B cell (primary cell): Measurements from ENCODE around the gene RAB27A. TPM values are rescaled to one million over a fixed set of nuclear protein-coding genes. Genes with fewer than 3 reads are reported as not detected.

ENCODE experiments used
- ATAC-seq: fragments of 200-7000 bp; cut with Tn5 transposase; one replicate; pipeline ENCODE4 v1.10.0; 2021; ENCODE audit warnings: low read depth, mild to moderate bottlenecking, moderate number of reproducible peaks, moderate library complexity
- CTCF ChIA-PET: fragments of 350-600 bp; sonication (Branson Sonifier 250); formaldehyde crosslinking; loops from one replicate; lab custom pipeline; 2021; ENCODE audit warnings: antibody characterized with exemption, inconsistent platforms; lab: Charles Lee
- POLR2A ChIA-PET: fragments of 350-600 bp; sonication (Branson Sonifier 250); formaldehyde crosslinking; loops from one replicate; lab custom pipeline; 2021; ENCODE audit warnings: antibody characterized with exemption; lab: Charles Lee
- DNase-seq: peaks from one replicate; pipeline ENCODE4 v3.0.0; 2013
- H2AFZ ChIP-seq: 2 replicates; pipeline ENCODE4 v1.6.1; 2012; ENCODE audit warnings: mild to moderate bottlenecking, low read depth, low read length; ENCODE audit not compliant: insufficient read depth, poor library complexity, severe bottlenecking
- H3K27ac ChIP-seq, 2 donors: 1 replicate in 1 of 2; 2 replicates in 1 of 2; pipeline ENCODE4 v1.5.1; 2012 to 2013; ENCODE audit warnings: low read length in 2 of 2, mild to moderate bottlenecking in 2 of 2, moderate library complexity in 1 of 2
- H3K27me3 ChIP-seq, 4 experiments: fragments of 200-600 bp in 1 of 4; sonication (generic) in 1 of 4; replicated peaks in 1 of 4; 1 replicate in 2 of 4; 2 replicates in 2 of 4; pipeline versions ENCODE4 v1.6.1 to v1.7.0; 2013 to 2016; ENCODE audit warnings: low read length in 3 of 4, mild to moderate bottlenecking in 2 of 4, mixed read lengths in 1 of 4, moderate library complexity in 1 of 4; ENCODE audit not compliant: insufficient read depth in 4 of 4, control insufficient read depth in 3 of 4; ENCODE audit errors: control extremely low read depth in 1 of 4
- H3K36me3 ChIP-seq, 2 experiments: replicated peaks in 1 of 2; 1 replicate in 1 of 2; 2 replicates in 1 of 2; pipeline versions ENCODE4 v1.6.1 to v1.7.1; 2013; ENCODE audit warnings: low read length in 1 of 2; ENCODE audit not compliant: insufficient read depth in 2 of 2, control insufficient read depth in 1 of 2; ENCODE audit errors: control extremely low read depth in 1 of 2, extremely low read depth in 1 of 2
- H3K4me1 ChIP-seq, 2 donors: fragments of 200-600 bp in 1 of 2; sonication (generic) in 1 of 2; 1 replicate in 1 of 2; 2 replicates in 1 of 2; pipeline versions ENCODE4 v1.5.1 to v1.6.1; 2013 to 2017; ENCODE audit warnings: low read length in 2 of 2; ENCODE audit not compliant: control insufficient read depth in 2 of 2, insufficient read depth in 2 of 2
- H3K4me2 ChIP-seq: replicated peaks from 2 replicates; pipeline ENCODE3; 2012; ENCODE audit warnings: mild to moderate bottlenecking, low read depth, low read length; ENCODE audit not compliant: poor library complexity, severe bottlenecking
- H3K4me3 ChIP-seq, 5 experiments: fragments of 200-600 bp in 1 of 5; sonication (generic) in 1 of 5; 1 replicate in 3 of 5; 2 replicates in 2 of 5; pipeline versions ENCODE4 v1.5.1 to v1.7.0; 2011 to 2016; ENCODE audit warnings: low read length in 4 of 5, mild to moderate bottlenecking in 4 of 5, low read depth in 2 of 5, control low read depth in 1 of 5, moderate library complexity in 1 of 5; ENCODE audit not compliant: insufficient read depth in 1 of 5; ENCODE audit errors: control extremely low read depth in 1 of 5, extremely low read depth in 1 of 5
- H3K79me2 ChIP-seq: fragments of 200-600 bp; sonication (generic); one replicate; pipeline ENCODE4 v1.6.0; 2016; ENCODE audit warnings: low read length; ENCODE audit not compliant: control insufficient read depth, insufficient read depth
- H3K9ac ChIP-seq: fragments of 200-600 bp; sonication (generic); 2 replicates; pipeline ENCODE4 v1.6.1; 2017; ENCODE audit warnings: mild to moderate bottlenecking, low read length, moderate library complexity
- H3K9me3 ChIP-seq, 3 donors: one replicate each; pipeline versions ENCODE4 v1.6.1 to v1.7.1; 2013; ENCODE audit warnings: low read length in 2 of 3; ENCODE audit not compliant: control insufficient read depth in 2 of 3, insufficient read depth in 1 of 3; ENCODE audit errors: control extremely low read depth in 1 of 3
- H4K20me1 ChIP-seq: 2 replicates; pipeline ENCODE4 v1.6.0; 2012; ENCODE audit warnings: mild to moderate bottlenecking, low read length; ENCODE audit not compliant: insufficient read depth, control insufficient read depth, poor library complexity, severe bottlenecking
- H3K27ac Mint-ChIP-seq: one replicate; pipeline ENCODE4 v1.8.0; 2021; ENCODE audit warnings: mixed read lengths
- H3K27me3 Mint-ChIP-seq: one replicate; pipeline ENCODE4 v1.8.0; 2021; ENCODE audit warnings: mixed read lengths
- H3K4me1 Mint-ChIP-seq: one replicate; pipeline ENCODE4 v1.8.0; 2021; ENCODE audit warnings: mixed read lengths
- H3K4me3 Mint-ChIP-seq: one replicate; pipeline ENCODE4 v1.8.0; 2021; ENCODE audit warnings: mixed read lengths
- H3K9me3 Mint-ChIP-seq: one replicate; pipeline ENCODE4 v1.8.0; 2022; ENCODE audit warnings: mixed read lengths; ENCODE audit not compliant: insufficient read depth
- CTCF ChIP-seq: fragments of 200-600 bp; IDR thresholded peaks from one replicate; pipeline ENCODE4 v1.8.0; 2022; ENCODE audit warnings: antibody characterized with exemption, mild to moderate bottlenecking
- EZH2 ChIP-seq: IDR thresholded peaks from 2 replicates; pipeline ENCODE4 v1.6.1; 2012; ENCODE audit warnings: borderline replicate concordance, low read depth, mild to moderate bottlenecking, moderate library complexity, low read length; ENCODE audit not compliant: insufficient read depth, poor library complexity, severe bottlenecking
- WGBS: methylation state at CpG from one replicate; pipeline ENCODE4 v1.1.5; 2013; ENCODE audit warnings: missing lambda C conversion rate; ENCODE audit not compliant: insufficient coverage; 5-methylcytosine and 5-hydroxymethylcytosine counted together
- intact Hi-C: fragments of 100-400 bp; cut with micrococcal nuclease; formaldehyde crosslinking; loops from one replicate; pipeline ENCODE4 v1.10.0; 2022
- polyA plus RNA-seq: library from polyadenylated mRNA; depleted of rRNA; stranded (reverse); fragments of >200 nt; gene quantifications from 2 replicates; pipeline ENCODE4 v1.2.3, GENCODE V29; 2012
- total RNA-seq, 2 donors: library from RNA; stranded (reverse); fragments of 120-200 nt in 1 of 2; gene quantifications; 1 replicate in 1 of 2; 2 replicates in 1 of 2; pipeline versions ENCODE4 v1.2.3 to v1.2.4, GENCODE V29; 2013 to 2022

Gene RAB27A
- total and polyA plus RNA-seq, 2 donors (not counting 1 experiment from before 2014, with no cell fraction given): 7.2 to 19.0 TPM

- Histone ChIP-seq H3K9ac (no peak overlapping the region), H3K27ac (no peak overlapping the region), H3K9me3 (no peaks in the 10 kb centered on the region), H3K27me3 (no peaks in the 10 kb centered on the region), H3K4me3 (no peak overlapping the region), H2AFZ (no peak overlapping the region), H4K20me1 (no peaks in the 10 kb centered on the region), H3K79me2 (peaks cover 57% of the 10 kb centered on the region), H3K4me2 (peak overlapping the region; percentile 1), H3K36me3 (no peaks in the 10 kb centered on the region), H3K4me1 (peaks cover 38 to 41% of the 10 kb centered on the region in 2 donors)
- POLR2A ChIA-PET: no interaction called here
- DNase-seq: no peak
- no peak for TF ChIP-seq EZH2
- TF ChIP-seq CTCF: no peak
- Mint-ChIP-seq H3K27ac (no peak overlapping the region), H3K9me3 (no peaks in the 10 kb centered on the region), H3K27me3 (no peaks in the 10 kb centered on the region), H3K4me1 (peaks cover 64% of the 10 kb centered on the region), H3K4me3 (no peak overlapping the region)
- no CpG with 5 or more reads among the region's 5 CpGs for WGBS
- CTCF ChIA-PET: interaction anchor here (0.6 to 1.2 kb wide), 2 partner anchors 58 to 59 kb away, joined by 4 read pairs; no protein-coding TSS in a partner anchor
- ATAC-seq: no peak
- intact Hi-C loops: no loop called here
Observed at GRCh38 chr15:55276324-55276723, 13.3 kb downstream of the RAB27A start.

- intact Hi-C loops: no loop called here
- no peak for DNase-seq
- TF ChIP-seq EZH2: no peak
- TF ChIP-seq CTCF: no peak
- H3K4me1 ChIP-seq: peaks cover 24 to 25% of the 10 kb centered on the region in 2 donors
- H3K9me3 Mint-ChIP-seq: no peaks in the 10 kb centered on the region
- no peak overlapping the region for H3K4me3 Mint-ChIP-seq
- no peak overlapping the region for H2AFZ ChIP-seq
- WGBS: 100% methylated on average over 3 of the region's 6 CpGs
- no peak overlapping the region for H3K4me3 ChIP-seq
- no peak overlapping the region for H3K9ac ChIP-seq
- H4K20me1 ChIP-seq: no peaks in the 10 kb centered on the region
- ChIA-PET POLR2A (interaction anchor here (1.0 kb wide), 1 partner anchor 17 kb away, joined by 14 read pairs; no protein-coding TSS in a partner anchor), CTCF (interaction anchor here (2.6 to 5.0 kb wide), 2 partner anchors 21 to 53 kb away, joined by 9 to 21 read pairs; no protein-coding TSS in a partner anchor)
- peaks cover 38% of the 10 kb centered on the region for H3K4me1 Mint-ChIP-seq
- H3K27me3 ChIP-seq: no peaks in the 10 kb centered on the region
- no peaks in the 10 kb centered on the region for H3K9me3 ChIP-seq
- H3K27ac ChIP-seq: no peak overlapping the region
- no peak overlapping the region for H3K27ac Mint-ChIP-seq
- H3K27me3 Mint-ChIP-seq: no peaks in the 10 kb centered on the region
- no peaks in the 10 kb centered on the region for H3K36me3 ChIP-seq
- H3K4me2 ChIP-seq: no peak overlapping the region
- peaks cover 84% of the 10 kb centered on the region for H3K79me2 ChIP-seq
- ATAC-seq: no peak
Observed at GRCh38 chr15:55270291-55270690, 19.3 kb downstream of the RAB27A start.
